ENCODE measurements around the gene NXPH3. TPM values are rescaled to one million over a fixed set of nuclear protein-coding genes. Genes with fewer than 3 reads are reported as not detected.

NXPH3 gene
- 1 to 10 TPM in 1 of 4 donors, under 1 TPM in 2, not detected in 1; 0.83 to 2.1 (median 0.94) TPM for total RNA-seq

GRCh38 chr17:49575679-49576087 lies at the start of gene NXPH3:
Gene NXPH3 (plus strand): TSS chr17:49575871. CDS start chr17:49576220, 349 bp downstream.
- Histone ChIP-seq H3K27me3 (peaks cover 0 to 14% of the 10 kb centered on the region in 2 donors), H3K27ac (peak within 1 kb of the TSS in 3 of 4 donors; percentile 10 to 59 (median 58)), H3K4me3 (peak within 1 kb of the TSS; percentile 28 to 67 (median 54)), H3K4me1 (peaks cover 5 to 32% (median 15%) of the 10 kb centered on the region in 4 donors), H3K9me3 (no peaks in the 10 kb centered on the region), H3K36me3 (no peaks in the 10 kb centered on the region)
- peak; percentile 26 to 75 (median 48) for TF ChIP-seq CTCF (IDR thresholded peaks at IDR 0.05)
- TF ChIP-seq POLR2A (IDR thresholded peaks at IDR 0.05) = no peak
- DNase-seq = peak in 2 of 3 donors; percentile 72 to 75

DNA sequence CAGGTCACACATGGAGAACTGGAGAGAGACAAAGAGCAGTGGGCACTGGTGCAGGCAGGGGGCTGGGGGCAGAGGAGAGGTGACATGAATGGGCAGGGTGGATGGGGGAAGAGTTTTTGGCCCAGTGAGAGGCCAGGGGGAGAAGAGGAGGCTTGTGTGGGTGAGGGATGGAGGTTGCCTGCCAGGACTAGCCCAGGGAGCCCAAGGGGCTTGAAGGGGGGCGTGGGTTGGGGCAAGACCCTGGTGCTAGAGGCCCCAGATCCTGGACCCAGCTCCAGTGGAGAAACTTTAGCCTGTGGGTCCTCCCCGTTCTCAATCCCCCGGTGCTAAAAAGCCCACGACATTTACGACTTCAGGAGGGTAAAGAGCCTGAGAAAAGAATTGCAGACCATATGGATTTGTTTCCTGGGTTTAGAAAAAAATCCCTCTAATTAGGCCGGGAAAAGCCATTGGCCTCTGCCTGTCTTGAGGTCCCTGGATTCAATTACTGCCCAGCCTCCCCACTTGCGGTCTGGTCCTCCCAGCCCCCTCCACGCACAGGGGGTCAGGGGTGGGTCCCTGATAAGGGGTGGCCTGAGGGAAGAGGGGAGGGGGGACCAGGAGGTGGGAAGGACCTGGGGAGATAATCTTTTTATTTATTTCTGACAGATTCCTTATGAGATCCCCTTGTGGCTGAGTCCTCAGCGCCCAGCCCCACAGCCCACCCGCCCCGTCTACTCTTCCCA lies 47.6 kb upstream of the NXPH3 start:
- Histone ChIP-seq H3K9me3 (no peaks in the 10 kb centered on the region), H3K27me3 (no peaks in the 10 kb centered on the region), H3K4me3 (no peak overlapping the region), H3K4me1 (no peaks in the 10 kb centered on the region), H3K36me3 (no peaks in the 10 kb centered on the region), H3K27ac (no peak overlapping the region)
- peak in 1 of 3 donors; percentile 23 for DNase-seq
- TF ChIP-seq CTCF (IDR thresholded peaks at IDR 0.05) (no peak), POLR2A (IDR thresholded peaks at IDR 0.05) (no peak)

DNA sequence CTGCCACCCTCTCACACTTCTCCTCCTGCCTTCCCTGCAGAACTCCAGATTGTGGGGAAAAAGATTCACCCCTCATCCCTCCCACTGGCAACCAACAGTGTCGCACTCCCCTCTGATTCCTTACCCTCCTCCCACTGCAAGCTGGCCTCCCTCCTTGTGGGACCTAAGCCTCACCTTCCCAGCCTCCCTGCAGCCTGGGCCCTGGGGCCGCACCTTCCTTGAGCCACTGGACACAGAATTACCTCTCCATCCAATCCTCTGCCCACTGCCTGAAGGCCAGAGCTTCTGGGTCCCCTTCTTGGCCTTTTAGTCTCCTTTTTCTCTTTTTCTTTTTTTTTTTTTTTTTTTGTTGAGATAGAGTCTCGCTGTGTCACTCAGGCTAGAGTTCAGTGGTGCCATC lies 46.7 kb upstream of the NXPH3 start:
- Histone ChIP-seq H3K27ac (no peak overlapping the region), H3K27me3 (no peaks in the 10 kb centered on the region), H3K36me3 (no peaks in the 10 kb centered on the region), H3K4me3 (no peak overlapping the region), H3K9me3 (no peaks in the 10 kb centered on the region), H3K4me1 (no peaks in the 10 kb centered on the region)
- peak in 1 of 3 donors; percentile 22 for DNase-seq
- TF ChIP-seq POLR2A (IDR thresholded peaks at IDR 0.05) (no peak), CTCF (IDR thresholded peaks at IDR 0.05) (no peak)

GRCh38 chr17:49530118-49530517 lies 45.6 kb upstream of the NXPH3 start:
- Histone ChIP-seq H3K27ac (no peak overlapping the region), H3K36me3 (no peaks in the 10 kb centered on the region), H3K9me3 (no peaks in the 10 kb centered on the region), H3K4me3 (no peak overlapping the region), H3K27me3 (no peaks in the 10 kb centered on the region), H3K4me1 (no peaks in the 10 kb centered on the region)
- DNase-seq = no peak
- TF ChIP-seq POLR2A (IDR thresholded peaks at IDR 0.05) = no peak
- TF ChIP-seq CTCF (IDR thresholded peaks at IDR 0.05) = no peak

GRCh38 chr17:49543860-49544259 lies 31.8 kb upstream of the NXPH3 start:
- Histone ChIP-seq H3K4me1 (no peaks in the 10 kb centered on the region), H3K27me3 (no peaks in the 10 kb centered on the region), H3K27ac (no peak overlapping the region), H3K9me3 (no peaks in the 10 kb centered on the region), H3K4me3 (no peak overlapping the region), H3K36me3 (no peaks in the 10 kb centered on the region)
- DNase-seq = no peak
- TF ChIP-seq POLR2A (IDR thresholded peaks at IDR 0.05) (no peak), CTCF (IDR thresholded peaks at IDR 0.05) (no peak)

All from Peyer's patch (tissue), 4 donors.